ENCODE data around the gene ABCC8. TPM values are rescaled to one million over a fixed set of nuclear protein-coding genes. Genes with fewer than 3 reads are reported as not detected.

Gene ABCC8
- total RNA-seq, 1 experiment from 2014 or later, result not detected

DNA sequence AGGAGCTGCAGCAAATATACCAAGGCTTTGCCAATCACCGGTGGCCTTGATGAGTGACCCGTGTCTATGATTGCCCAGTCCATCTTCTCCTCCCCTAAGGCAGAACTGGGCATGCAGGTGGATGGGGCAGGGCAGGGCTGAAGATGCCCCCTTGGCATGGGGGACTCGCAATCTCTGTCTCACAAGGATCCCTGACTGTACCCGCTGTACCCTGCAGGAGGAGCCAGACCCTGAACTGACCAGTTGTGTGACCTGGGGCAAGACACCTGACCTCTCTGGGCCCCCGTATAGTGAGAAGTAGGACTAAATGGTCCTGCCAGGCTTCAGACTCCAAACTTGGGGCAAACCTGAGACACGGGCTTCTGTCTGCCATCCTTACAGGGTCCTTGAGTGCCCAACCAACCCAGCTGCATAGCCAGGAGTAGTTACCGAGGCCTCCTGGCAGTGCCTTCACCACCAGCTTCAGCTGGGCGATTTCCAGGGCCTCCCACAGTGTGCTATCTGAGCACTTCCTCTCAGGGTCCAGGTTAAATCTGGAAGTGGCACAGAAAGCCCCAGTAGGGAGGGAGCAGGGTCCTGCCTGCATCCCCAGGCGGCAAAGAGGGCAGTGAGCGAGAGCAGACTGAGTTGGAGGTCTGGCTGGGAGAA is 81.8 kb downstream of the ABCC8 start:
- Histone ChIP-seq H3K27me3 (replicated peaks; ENCODE audit: insufficient read depth, low read depth, low read length, poor library complexity) (no peaks in the 10 kb centered on the region), H3K27ac (ENCODE audit: low read depth, low read length, poor library complexity, severe bottlenecking) (no peak overlapping the region), H3K4me3 (ENCODE audit: low read depth, low read length, poor library complexity, severe bottlenecking) (no peak overlapping the region), H3K4me1 (ENCODE audit: insufficient read depth, low read length, poor library complexity, severe bottlenecking) (no peaks in the 10 kb centered on the region), H3K36me3 (ENCODE audit: insufficient read depth, low read length, poor library complexity, severe bottlenecking) (no peaks in the 10 kb centered on the region), H3K9me3 (ENCODE audit: low read depth, low read length, poor library complexity, severe bottlenecking) (no peaks in the 10 kb centered on the region)
- POLR2A ChIA-PET (ENCODE audit: low non-redundant PET), result no interaction called here
- no TSS peak for BruUV-seq (replicated peaks)
- DNase-seq (ENCODE audit: low spot score), result no peak
- intact Hi-C loops (cut with micrococcal nuclease; ENCODE audit: unreplicated experiment), result no loop called here
- TF ChIP-seq CTCF (conservative IDR thresholded peaks at IDR 0.05; ENCODE audit: low read depth, low read length) (no peak), EZH2 (IDR thresholded peaks at IDR 0.05; ENCODE audit: borderline replicate concordance, low read depth, low read length, poor library complexity, severe bottlenecking) (no peak)
- CTCF ChIA-PET, result no interaction called here

DNA sequence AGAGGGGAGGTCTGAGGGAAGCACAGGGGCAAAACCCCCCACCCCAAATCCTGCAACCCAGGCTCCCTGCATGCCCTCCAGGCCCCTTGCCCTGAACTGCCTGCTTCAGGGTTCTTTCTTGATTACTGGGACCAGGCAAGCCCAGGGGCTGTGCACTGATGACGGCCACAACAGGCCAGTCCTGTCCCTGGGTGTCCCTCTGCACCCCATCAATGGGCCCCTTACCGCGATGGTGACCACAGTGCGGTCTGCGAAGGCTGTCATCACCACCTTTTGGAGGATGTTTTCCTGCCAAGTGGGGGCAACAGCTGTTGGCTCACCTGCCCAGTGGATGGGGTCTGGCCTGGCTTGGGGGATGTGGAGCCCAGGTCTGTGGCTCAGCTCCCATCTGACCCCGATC is 83.2 kb downstream of the ABCC8 start:
- POLR2A ChIA-PET (ENCODE audit: low non-redundant PET), result no interaction called here

DNA sequence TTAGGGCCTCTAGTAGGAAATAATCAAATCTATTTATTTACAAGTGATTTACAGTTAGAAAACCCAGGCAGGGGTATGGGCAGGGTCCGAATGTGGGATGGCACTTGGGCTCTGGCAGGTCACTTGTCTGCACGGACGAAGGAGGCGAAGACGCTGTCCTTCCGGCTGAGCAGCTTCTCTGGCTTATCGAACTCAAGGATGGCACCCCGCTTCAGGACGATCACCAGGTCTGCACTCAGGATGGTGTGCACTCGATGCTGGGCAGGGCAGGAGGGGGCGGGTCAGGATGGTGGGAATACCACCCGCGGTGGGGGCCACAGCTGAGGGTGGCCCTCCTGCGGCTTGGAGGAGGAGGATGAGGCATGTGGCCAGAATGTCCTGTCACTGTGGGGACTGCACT is 83.8 kb downstream of the ABCC8 start:
- intact Hi-C loops (cut with micrococcal nuclease; ENCODE audit: unreplicated experiment), result no loop called here
- no peaks in the 10 kb centered on the region for H3K9me3 ChIP-seq (ENCODE audit: low read depth, low read length, poor library complexity, severe bottlenecking)
- TF ChIP-seq EZH2 (IDR thresholded peaks at IDR 0.05; ENCODE audit: borderline replicate concordance, low read depth, low read length, poor library complexity, severe bottlenecking) (no peak), CTCF (conservative IDR thresholded peaks at IDR 0.05; ENCODE audit: low read depth, low read length) (no peak)
- ChIA-PET CTCF (no interaction called here), POLR2A (ENCODE audit: low non-redundant PET) (no interaction called here)
- H3K4me1 ChIP-seq (ENCODE audit: insufficient read depth, low read length, poor library complexity, severe bottlenecking), result no peaks in the 10 kb centered on the region
- H3K4me3 ChIP-seq (ENCODE audit: low read depth, low read length, poor library complexity, severe bottlenecking), result no peak overlapping the region
- no peak overlapping the region for H3K27ac ChIP-seq (ENCODE audit: low read depth, low read length, poor library complexity, severe bottlenecking)
- no peaks in the 10 kb centered on the region for H3K27me3 ChIP-seq (replicated peaks; ENCODE audit: insufficient read depth, low read depth, low read length, poor library complexity)
- no TSS peak for BruUV-seq (replicated peaks)
- no peak for DNase-seq (ENCODE audit: low spot score)
- no peaks in the 10 kb centered on the region for H3K36me3 ChIP-seq (ENCODE audit: insufficient read depth, low read length, poor library complexity, severe bottlenecking)

More for the DNA sequence above, 83.2 kb downstream of the ABCC8 start:
- DNase-seq (ENCODE audit: low spot score), result no peak
- intact Hi-C loops (cut with micrococcal nuclease; ENCODE audit: unreplicated experiment), result no loop called here
- CTCF ChIA-PET, result no interaction called here
- Histone ChIP-seq H3K4me1 (ENCODE audit: insufficient read depth, low read length, poor library complexity, severe bottlenecking) (no peaks in the 10 kb centered on the region), H3K4me3 (ENCODE audit: low read depth, low read length, poor library complexity, severe bottlenecking) (no peak overlapping the region), H3K27me3 (replicated peaks; ENCODE audit: insufficient read depth, low read depth, low read length, poor library complexity) (no peaks in the 10 kb centered on the region), H3K9me3 (ENCODE audit: low read depth, low read length, poor library complexity, severe bottlenecking) (no peaks in the 10 kb centered on the region), H3K27ac (ENCODE audit: low read depth, low read length, poor library complexity, severe bottlenecking) (no peak overlapping the region), H3K36me3 (ENCODE audit: insufficient read depth, low read length, poor library complexity, severe bottlenecking) (no peaks in the 10 kb centered on the region)
- no TSS peak for BruUV-seq (replicated peaks)
- no peak for TF ChIP-seq CTCF (conservative IDR thresholded peaks at IDR 0.05; ENCODE audit: low read depth, low read length)
- no peak for TF ChIP-seq EZH2 (IDR thresholded peaks at IDR 0.05; ENCODE audit: borderline replicate concordance, low read depth, low read length, poor library complexity, severe bottlenecking)
